D721Med (cell line): ENCODE data around the gene SIM1.

ENCODE experiments used
- DNase-seq: peaks from one replicate; pipeline ENCODE4 v3.0.0; 2011; ENCODE audit warnings: low spot score; ENCODE audit not compliant: insufficient read length
- FAIRE-seq: peaks from 2 replicates; lab custom pipeline; 2011; peaks lifted over from hg19 to GRCh38; lab: Jason Lieb, UNC
- CTCF ChIP-seq: IDR thresholded peaks from 2 replicates; pipeline ENCODE4 v1.5.1; 2012; ENCODE audit warnings: mild to moderate bottlenecking, control low read depth; ENCODE audit not compliant: insufficient read depth; ENCODE audit errors: missing control alignments

Gene SIM1

GRCh38 chr6:100432136-100432535, 32.6 kb downstream of the SIM1 start:
- DNase-seq (no peak), FAIRE-seq (no peak)
- no peak for TF ChIP-seq CTCF

- FAIRE-seq, result no peak
- no peak for DNase-seq
- no peak for TF ChIP-seq CTCF
Observed at GRCh38 chr6:100430962-100431361, 33.8 kb downstream of the SIM1 start.

GRCh38 chr6:100427452-100427851, 37.3 kb downstream of the SIM1 start:
- TF ChIP-seq CTCF, result no peak
- no peak for FAIRE-seq
- no peak for DNase-seq

GRCh38 chr6:100426744-100427338, 37.9 kb downstream of the SIM1 start:
- no peak for TF ChIP-seq CTCF
- FAIRE-seq, result peak; percentile 92
- DNase-seq, result no peak

- no peak for DNase-seq
- no peak for TF ChIP-seq CTCF
- FAIRE-seq, result no peak
Observed at GRCh38 chr6:100426241-100426640, 38.5 kb downstream of the SIM1 start.

- TF ChIP-seq CTCF, result no peak
- FAIRE-seq, result no peak
- no peak for DNase-seq
Observed at GRCh38 chr6:100420711-100421110, 44.0 kb downstream of the SIM1 start.

GRCh38 chr6:100417036-100417435, 47.7 kb downstream of the SIM1 start:
- no peak for DNase-seq
- no peak for FAIRE-seq

More at GRCh38 chr6:100417036-100417435, 47.7 kb downstream of the SIM1 start:
- TF ChIP-seq CTCF, result no peak
